ENCODE measurements around the gene ANK2. TPM values are rescaled to one million over a fixed set of nuclear protein-coding genes. Genes with fewer than 3 reads are reported as not detected.
A peak's percentile ranks its signal among the peaks of the same experiment; 100 is the strongest.

Gene ANK2
- total and polyA plus RNA-seq, 12 donors, result 21.9 to 373 (median 298) TPM

- WGBS, 2 donors, result 51 to 57% methylated on average over 4 of the region's 4 CpGs
- peaks cover 0 to 11% (median 0%) of the 10 kb centered on the region in 9 donors for H3K4me1 ChIP-seq
- H3K9me3 ChIP-seq, result no peaks in the 10 kb centered on the region
- no peak for TF ChIP-seq CTCF (IDR thresholded peaks at IDR 0.05)
- H3K27me3 ChIP-seq, result no peaks in the 10 kb centered on the region
- no peak overlapping the region for H3K27ac ChIP-seq
- intact Hi-C loops (cut with DNase I), result no loop called here
- ATAC-seq, result no peak
- DNase-seq, result no peak
- no peak overlapping the region for H3K4me3 ChIP-seq
- H3K36me3 ChIP-seq, result no peaks in the 10 kb centered on the region
Observed at GRCh38 chr4:113012122-113012725, 37.2 kb upstream of the ANK2 start.

GRCh38 chr4:113012786-113013185, 36.7 kb upstream of the ANK2 start:
- WGBS, 2 donors, result 49 to 59% methylated on average over 4 of the region's 4 CpGs
- no peaks in the 10 kb centered on the region for H3K27me3 ChIP-seq
- ATAC-seq, result peak in 1 of 8 donors; percentile 30

DNA sequence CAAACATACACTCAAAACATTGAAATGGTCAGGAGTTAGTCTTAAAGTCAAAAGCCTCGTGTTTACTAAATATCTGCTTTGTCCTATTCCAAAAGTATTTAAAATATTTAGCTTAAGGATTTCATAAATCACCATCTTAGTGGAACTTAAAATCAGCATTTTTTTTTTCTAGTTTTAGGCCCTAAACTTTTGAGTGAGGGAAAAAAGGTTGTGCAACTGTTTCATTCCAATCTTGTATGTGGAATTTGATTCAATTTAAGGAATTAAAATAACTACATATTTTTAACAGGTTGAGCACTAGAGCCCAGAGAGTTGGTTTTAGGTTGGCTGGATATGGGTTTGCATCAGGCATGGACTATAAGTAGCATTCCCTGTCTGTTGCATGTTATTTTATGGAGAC, 35.7 kb upstream of the ANK2 start:
- no peaks in the 10 kb centered on the region for H3K9me3 ChIP-seq
- H3K27ac ChIP-seq, result no peak overlapping the region
- peaks cover 0 to 11% (median 0%) of the 10 kb centered on the region in 9 donors for H3K4me1 ChIP-seq
- no peak for ATAC-seq
- no peak overlapping the region for H3K4me3 ChIP-seq
- no peak for DNase-seq
- H3K36me3 ChIP-seq, result no peaks in the 10 kb centered on the region
- H3K27me3 ChIP-seq, result no peaks in the 10 kb centered on the region
- WGBS, 2 donors, result 65 to 72% methylated on average over 1 of the region's 1 CpG
- intact Hi-C loops (cut with DNase I), result no loop called here
- no peak for TF ChIP-seq CTCF (IDR thresholded peaks at IDR 0.05)

More at GRCh38 chr4:113012786-113013185, 36.7 kb upstream of the ANK2 start:
- H3K4me1 ChIP-seq, result peaks cover 0 to 11% (median 0%) of the 10 kb centered on the region in 9 donors
- H3K27ac ChIP-seq, result no peak overlapping the region
- no peak for TF ChIP-seq CTCF (IDR thresholded peaks at IDR 0.05)
- no peak overlapping the region for H3K4me3 ChIP-seq
- H3K36me3 ChIP-seq, result no peaks in the 10 kb centered on the region
- intact Hi-C loops (cut with DNase I), result no loop called here
- no peaks in the 10 kb centered on the region for H3K9me3 ChIP-seq
- DNase-seq, result no peak

DNA sequence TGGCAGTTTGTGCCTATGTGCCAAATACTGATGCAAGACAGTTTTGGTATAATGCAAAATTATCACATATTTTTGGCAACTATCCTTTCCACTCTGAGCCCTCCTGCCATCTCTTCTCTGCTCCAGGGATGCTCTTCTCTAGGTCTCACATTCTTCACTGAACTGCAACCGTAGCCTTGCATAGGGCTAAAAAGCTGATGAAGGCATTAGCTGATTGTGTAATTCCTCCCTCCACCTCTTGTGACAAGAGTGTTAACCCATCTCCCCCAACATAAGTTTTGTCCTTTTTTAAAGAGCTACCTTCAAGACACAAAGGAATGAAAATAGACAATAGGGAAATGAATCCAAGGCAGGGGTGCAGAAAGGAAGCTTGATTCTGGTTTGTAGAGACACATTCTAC, 33.1 kb upstream of the ANK2 start:
- intact Hi-C loops (cut with DNase I), result no loop called here
- DNase-seq, result no peak
- no peaks in the 10 kb centered on the region for H3K9me3 ChIP-seq
- H3K4me3 ChIP-seq, result no peak overlapping the region
- peaks cover 0 to 11% (median 0%) of the 10 kb centered on the region in 9 donors for H3K4me1 ChIP-seq
- no peak overlapping the region for H3K27ac ChIP-seq
- no peaks in the 10 kb centered on the region for H3K36me3 ChIP-seq
- ATAC-seq, result no peak
- TF ChIP-seq CTCF (IDR thresholded peaks at IDR 0.05), result no peak
- no peaks in the 10 kb centered on the region for H3K27me3 ChIP-seq
- 87 to 100% methylated on average over 1 of the region's 1 CpG for WGBS, 2 donors

All from heart right ventricle (tissue), 16 donors.